GM10266 (cell line): ENCODE data around the gene PTX4.

ENCODE experiments used
- DNase-seq: peaks from one replicate; pipeline ENCODE4 v3.0.0; 2012; ENCODE audit errors: extremely low spot score
- TF ChIP-seq, protein P1 (sequence below): IDR thresholded peaks from 2 replicates; pipeline ENCODE4 v1.5.1; 2012; ENCODE audit warnings: mild to moderate bottlenecking, low read depth; ENCODE audit not compliant: control insufficient read depth, insufficient read depth; ENCODE audit errors: missing control alignments

Gene PTX4

DNA sequence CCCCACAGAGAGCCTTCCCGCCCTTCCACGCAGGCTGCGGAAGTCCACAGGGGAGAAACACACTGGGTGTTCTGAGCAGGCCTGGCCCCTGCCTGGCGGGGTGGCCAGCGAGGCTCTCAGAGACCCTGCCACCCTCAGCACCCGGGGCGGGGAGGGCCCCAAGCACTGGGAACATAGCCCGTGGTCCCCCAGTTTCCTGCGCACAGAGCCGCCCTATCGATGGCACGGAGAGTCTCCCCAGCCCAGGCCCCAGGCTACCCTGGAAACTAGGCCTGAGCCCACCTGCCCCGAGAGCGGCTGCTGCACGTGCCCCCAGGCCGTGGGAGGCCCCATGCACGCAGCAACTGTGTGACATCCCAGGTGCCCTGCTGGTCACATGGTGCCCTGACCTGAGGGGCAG is 34.2 kb downstream of the PTX4 start:
- no peak for DNase-seq
- TF ChIP-seq, protein P1, sequence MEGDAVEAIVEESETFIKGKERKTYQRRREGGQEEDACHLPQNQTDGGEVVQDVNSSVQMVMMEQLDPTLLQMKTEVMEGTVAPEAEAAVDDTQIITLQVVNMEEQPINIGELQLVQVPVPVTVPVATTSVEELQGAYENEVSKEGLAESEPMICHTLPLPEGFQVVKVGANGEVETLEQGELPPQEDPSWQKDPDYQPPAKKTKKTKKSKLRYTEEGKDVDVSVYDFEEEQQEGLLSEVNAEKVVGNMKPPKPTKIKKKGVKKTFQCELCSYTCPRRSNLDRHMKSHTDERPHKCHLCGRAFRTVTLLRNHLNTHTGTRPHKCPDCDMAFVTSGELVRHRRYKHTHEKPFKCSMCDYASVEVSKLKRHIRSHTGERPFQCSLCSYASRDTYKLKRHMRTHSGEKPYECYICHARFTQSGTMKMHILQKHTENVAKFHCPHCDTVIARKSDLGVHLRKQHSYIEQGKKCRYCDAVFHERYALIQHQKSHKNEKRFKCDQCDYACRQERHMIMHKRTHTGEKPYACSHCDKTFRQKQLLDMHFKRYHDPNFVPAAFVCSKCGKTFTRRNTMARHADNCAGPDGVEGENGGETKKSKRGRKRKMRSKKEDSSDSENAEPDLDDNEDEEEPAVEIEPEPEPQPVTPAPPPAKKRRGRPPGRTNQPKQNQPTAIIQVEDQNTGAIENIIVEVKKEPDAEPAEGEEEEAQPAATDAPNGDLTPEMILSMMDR: no peak

DNA sequence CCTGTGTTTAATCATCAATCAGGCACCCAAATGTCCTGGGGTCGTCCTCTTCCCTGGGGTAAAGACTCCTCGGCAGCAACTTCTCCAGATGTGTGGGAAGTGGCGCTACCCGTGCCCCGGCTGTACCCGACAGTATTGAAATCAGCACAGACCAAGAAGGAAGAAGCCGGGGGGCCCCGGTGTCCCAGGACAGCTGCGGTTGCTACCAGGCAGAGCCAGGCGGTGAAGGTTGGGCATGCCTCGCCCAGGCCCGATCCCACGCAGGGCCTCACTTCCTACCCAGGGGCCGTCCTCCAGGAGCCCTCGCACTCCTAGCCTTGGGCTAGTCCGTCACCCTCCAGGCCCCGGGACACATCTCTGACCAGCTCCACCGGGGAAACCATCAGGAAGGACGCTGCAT is 35.4 kb downstream of the PTX4 start:
- DNase-seq: no peak
- TF ChIP-seq, protein P1: no peak

DNA sequence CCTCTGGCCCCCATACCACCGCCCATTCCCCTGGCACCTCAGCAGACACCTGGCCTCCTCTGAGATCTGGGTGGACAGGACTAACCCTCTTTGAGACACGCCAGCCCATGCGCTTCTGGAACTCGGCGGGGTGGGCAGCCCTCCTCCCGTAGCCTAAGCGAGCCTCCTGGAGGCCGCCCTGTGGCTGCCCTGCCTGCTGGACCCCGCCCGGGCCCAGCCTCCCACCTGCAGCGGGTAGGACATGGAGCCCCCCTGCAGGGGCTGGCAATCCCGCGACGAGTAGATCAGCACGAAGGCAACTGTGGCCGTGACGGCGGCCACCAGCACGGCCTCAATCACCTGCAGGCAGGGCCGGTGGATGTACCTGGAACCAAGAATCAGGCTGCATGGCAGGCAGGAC is 36.2 kb downstream of the PTX4 start:
- DNase-seq: no peak
- TF ChIP-seq, protein P1: no peak

DNA sequence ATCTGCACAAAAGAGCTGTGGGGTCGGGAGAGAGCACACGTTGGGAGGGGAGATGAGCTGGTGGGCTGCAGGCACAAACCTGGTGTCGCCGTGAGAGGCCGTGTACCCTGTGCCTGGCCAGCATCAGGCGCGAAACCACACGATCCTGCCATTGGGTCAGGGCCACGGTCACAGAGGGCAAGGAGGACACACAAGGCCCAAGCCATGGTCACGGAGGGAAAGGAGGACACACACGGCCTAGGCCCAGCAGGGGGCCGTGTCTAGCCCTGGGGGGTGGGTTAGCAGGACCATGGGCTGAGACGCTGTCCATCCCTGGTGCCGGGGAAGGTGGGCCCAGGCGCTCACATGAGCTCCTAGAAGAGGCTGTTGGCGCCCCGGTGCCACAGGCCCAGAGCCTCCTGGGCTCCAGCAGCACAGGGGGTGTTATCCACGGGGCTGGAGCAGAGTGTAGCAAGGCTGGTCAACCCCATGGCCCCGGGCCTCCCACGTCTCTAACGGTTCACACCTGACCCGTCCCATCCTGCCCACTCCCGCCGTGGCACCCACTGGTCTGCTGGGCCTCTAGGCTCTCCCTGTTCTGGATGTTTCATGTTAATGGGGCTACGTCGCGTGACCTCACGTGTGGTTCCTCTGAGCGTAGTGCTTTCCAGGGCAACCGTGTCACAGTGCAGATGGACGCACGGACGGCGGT is 36.9 kb downstream of the PTX4 start:
- TF ChIP-seq, protein P1: no peak
- no peak for DNase-seq

DNA sequence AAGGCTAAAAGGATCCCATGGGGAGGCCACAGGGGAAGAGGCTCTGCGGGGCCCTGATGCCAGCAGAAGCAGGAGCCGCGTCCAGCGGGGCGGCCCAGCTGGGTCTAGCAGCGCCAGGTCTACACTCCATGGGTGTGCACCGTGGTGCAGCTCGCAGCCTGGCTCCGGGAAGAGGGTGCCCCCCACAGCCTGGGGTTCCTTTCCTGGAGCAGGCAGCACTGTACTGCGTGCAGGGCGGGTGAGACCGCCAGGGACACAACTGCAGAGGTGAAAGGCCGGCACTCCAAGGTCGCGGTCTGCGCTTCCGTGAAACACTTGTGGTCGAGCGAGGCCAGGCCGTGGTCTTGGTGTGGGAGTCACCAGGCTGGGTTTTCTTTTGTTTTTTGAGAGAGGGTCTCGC is 37.9 kb downstream of the PTX4 start:
- no peak for DNase-seq
- TF ChIP-seq, protein P1: no peak

DNA sequence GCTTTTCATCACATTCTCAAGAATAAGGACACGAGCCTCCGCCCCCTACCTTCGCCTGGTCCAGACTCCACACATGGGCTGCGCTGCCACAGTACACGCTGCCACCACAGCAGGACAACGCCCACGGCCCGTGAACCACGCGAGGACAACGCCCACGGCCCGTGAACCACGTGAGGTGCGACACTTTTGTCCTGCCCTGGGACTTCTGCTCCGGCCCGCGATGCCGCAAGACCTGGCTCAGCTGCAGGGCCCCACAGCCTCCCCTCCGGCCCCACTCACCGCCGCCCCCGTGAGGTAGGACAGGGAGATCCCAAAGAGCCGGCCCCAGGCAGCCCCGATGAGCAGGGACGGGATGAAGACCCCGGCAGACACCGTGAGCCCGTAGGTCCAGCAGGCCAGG is 38.5 kb downstream of the PTX4 start:
- DNase-seq: no peak
- TF ChIP-seq, protein P1: peak; percentile 6

DNA sequence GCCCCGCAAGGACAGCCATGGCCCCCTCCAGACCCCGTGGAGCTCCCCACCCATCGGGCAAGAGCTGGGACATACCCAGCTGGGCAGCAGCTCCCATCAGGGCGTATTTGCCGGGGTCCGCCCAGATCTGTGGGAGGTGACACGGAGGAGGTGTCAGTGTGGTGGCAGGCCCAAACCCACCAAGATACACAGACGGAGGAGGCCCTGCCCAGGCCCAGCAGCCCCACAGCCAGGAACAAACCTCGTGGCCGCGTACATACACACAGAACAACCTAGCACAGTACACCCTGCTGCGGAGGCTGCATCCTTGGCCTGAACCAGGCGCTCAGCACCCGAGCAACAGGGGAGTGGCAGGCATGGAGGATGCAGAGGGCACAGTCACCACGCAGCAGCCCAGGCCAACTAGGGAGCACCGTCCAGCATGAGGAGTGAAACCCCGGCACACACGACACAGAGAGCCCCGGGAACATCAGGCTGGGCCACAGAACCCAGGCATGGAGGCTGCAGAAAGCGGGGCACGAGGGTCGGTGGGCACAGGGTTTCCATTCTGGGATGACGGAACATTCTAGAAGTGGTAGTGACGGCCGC is 39.4 kb downstream of the PTX4 start:
- TF ChIP-seq, protein P1: no peak
- no peak for DNase-seq
